GM23338 (cell line): ENCODE results near the gene ASS1.
"Not testable (repeated sequence)": the region's sequence is repeated elsewhere in the genome, so short reads cannot be mapped to it uniquely, and the experiment has no call there.

Experiments
- CREB1 ChIP-seq: fragments of 250-450 bp; sonication (Bioruptor Pico); IDR thresholded peaks from 2 replicates; pipeline ENCODE4 v1.5.0; 2020; ENCODE audit warnings: low read depth, mild to moderate bottlenecking, moderate library complexity
- CTCF ChIP-seq, 2 experiments: fragments of 200-600 bp in 1 of 2; sonication (generic) in 1 of 2; conservative IDR thresholded peaks; 2 replicates each; pipeline versions ENCODE4 v1.5.1 to v1.6.1; 2016 to 2017; ENCODE audit warnings: antibody characterized with exemption in 2 of 2, low read depth in 2 of 2, mild to moderate bottlenecking in 2 of 2, moderate library complexity in 1 of 2
- EZH2 ChIP-seq: fragments of 200-600 bp; sonication (generic); IDR thresholded peaks from one replicate; pipeline ENCODE4 v1.8.0; 2017; ENCODE audit warnings: antibody characterized with exemption, mild to moderate bottlenecking, low read depth; ENCODE audit not compliant: unreplicated experiment
- EZH2phosphoT487 ChIP-seq: fragments of 200-600 bp; sonication (generic); IDR thresholded peaks from one replicate; pipeline ENCODE4 v1.8.1; 2018; ENCODE audit warnings: antibody characterized with exemption; ENCODE audit not compliant: unreplicated experiment
- POLR2AphosphoS5 ChIP-seq: IDR thresholded peaks from 2 replicates; pipeline ENCODE4 v1.6.1; 2016; ENCODE audit warnings: antibody characterized with exemption, low read depth
- REST ChIP-seq: IDR thresholded peaks from one replicate; pipeline ENCODE4 v1.6.1; 2018; ENCODE audit warnings: antibody characterized with exemption; ENCODE audit not compliant: unreplicated experiment

GRCh38 chr9:130434656-130435055, 10.1 kb upstream of the ASS1 start:
- TF ChIP-seq REST; POLR2AphosphoS5; CTCF (conservative IDR thresholded peaks at IDR 0.05; ENCODE audit: low read depth in 2 of 2); EZH2; EZH2phosphoT487; CREB1 (CRISPR knock-in tag): not testable (repeated sequence)
